HG02970 (cell line): ENCODE measurements around the gene NDUFAB1.
"Not testable (repeated sequence)": the region's sequence is repeated elsewhere in the genome, so short reads cannot be mapped to it uniquely, and the experiment has no call there.

Experiments used
- ATAC-seq: cut with Tn5 transposase; IDR thresholded peaks from one replicate; pipeline ENCODE4 v1.9.1; 2021; ENCODE audit warnings: mild to moderate bottlenecking, moderate library complexity, moderate number of reproducible peaks; ENCODE audit not compliant: unreplicated experiment, low FRiP score

The NDUFAB1 gene

DNA sequence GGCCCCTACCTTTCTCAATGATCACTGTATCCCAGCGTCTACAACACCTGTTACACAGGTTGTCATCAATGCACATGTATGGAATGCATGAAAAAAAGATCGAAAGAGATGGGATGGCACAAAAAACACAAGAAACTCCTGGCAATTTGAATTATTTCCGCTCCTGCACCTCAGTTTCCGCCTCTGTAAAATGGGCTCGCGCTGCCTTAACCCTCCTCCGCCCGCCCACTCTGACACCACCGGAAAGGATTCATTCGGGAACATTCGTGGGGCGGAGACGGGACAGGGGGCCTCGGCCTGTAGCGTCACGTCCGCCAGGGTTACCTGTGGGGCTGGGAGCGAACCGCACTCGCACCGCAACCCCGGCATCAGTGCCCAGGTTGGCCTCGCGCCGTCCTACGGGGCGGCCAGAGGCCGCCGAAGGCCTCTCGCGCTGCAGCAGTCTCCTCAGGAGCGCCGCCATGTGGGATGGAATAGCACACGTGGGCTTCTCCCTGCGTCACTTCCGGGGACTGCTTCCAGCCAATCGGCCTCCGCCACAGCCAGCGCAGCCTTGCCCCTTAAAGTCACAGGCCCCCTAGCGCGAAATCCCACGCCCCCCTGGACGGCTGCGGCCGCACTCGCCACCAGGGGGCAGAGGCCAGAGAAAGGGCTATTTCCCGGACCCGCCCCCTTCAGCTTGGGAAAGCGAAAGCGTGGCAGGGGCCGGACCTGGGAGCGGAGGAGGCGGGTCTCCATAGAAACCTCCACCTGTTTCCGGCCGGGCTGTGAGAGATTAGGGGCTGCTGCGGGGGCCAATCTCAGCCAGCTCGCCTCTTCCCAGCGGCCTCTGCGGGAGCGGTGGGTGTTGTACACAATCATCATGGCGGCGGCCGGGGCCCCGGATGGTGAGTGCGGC lies 39.0 kb downstream of the NDUFAB1 start, which contains the start of the genes EARS2 and UBFD1:
TSS of gene EARS2 (minus strand) at position 470 of the 898 bp plus-strand sequence. CDS start at position 463, 7 bp downstream.
TSS of gene UBFD1 (plus strand) at position 847 of the 898 bp plus-strand sequence. CDS start at position 863, 16 bp downstream.
- ATAC-seq, result peak; percentile 92

GRCh38 chr16:23554536-23554935 lies 41.6 kb downstream of the NDUFAB1 start:
- ATAC-seq, result no peak

- no peak for ATAC-seq
Measured at GRCh38 chr16:23552161-23552560, 44.0 kb downstream of the NDUFAB1 start.

GRCh38 chr16:23549938-23550337 lies 46.2 kb downstream of the NDUFAB1 start:
- no peak for ATAC-seq

- ATAC-seq, result no peak
Measured at GRCh38 chr16:23544436-23544835, 51.7 kb downstream of the NDUFAB1 start.

DNA sequence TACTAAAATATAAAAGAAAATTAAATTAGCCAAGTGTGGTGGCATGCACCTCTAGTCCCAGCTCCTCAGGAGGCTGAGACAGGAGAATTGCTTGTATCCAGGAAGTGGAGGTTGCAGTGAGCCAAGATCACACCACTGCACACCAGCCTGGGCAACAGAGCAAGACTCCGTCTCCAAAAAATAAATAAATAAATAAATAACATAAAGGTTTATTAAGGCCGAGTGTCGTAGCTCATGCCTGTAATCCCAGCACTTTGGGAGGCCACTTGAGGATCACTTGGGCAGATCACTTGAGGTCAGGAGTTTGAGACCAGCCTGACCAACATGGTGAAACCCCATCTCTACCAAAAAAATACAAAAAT lies 55.3 kb downstream of the NDUFAB1 start:
- ATAC-seq, result not testable (repeated sequence)

- ATAC-seq, result no peak
Measured at GRCh38 chr16:23539984-23540816, 55.9 kb downstream of the NDUFAB1 start.

DNA sequence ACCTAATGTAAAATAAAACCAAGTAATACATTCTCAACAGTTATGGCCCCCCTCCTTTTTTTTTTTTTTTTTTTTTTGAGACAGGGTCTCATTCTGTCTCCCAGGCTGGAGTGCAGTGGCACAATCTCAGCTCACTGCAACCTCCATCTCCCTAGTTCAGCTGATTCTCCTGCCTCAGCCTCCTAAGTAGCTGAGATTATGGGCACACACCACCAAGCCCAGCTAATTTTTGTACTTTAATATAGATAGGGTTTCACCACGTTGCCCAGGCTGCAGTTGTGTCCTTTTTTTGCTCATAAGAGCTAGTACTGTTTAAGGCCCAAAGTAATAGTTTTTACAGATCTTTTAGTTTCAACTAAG lies 57.2 kb downstream of the NDUFAB1 start:
- ATAC-seq, result no peak

GRCh38 chr16:23537390-23537789 lies 58.7 kb downstream of the NDUFAB1 start:
- ATAC-seq, result no peak

- no peak for ATAC-seq
Measured at GRCh38 chr16:23535901-23536300, 60.2 kb downstream of the NDUFAB1 start.

GRCh38 chr16:23534868-23535860 lies 61.0 kb downstream of the NDUFAB1 start:
- no peak for ATAC-seq

DNA sequence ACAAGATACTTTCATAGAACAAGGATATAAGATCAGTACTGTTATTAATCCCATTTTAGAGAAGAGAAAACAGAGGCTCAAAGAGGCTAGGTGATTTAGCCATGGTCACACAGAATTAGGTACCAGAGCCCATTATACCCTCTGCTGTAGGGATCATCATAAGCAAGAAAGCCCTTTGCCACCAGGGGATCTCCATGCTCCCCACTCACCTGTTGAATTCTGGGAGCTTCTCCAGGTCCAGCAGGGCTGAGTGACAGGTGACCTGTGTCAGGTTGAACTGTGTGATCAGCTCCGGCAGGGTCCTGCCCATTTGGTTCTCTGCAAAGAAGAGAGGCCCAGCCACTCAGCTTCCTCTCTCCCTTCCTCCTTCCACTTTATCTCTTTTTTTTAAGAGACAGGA lies 63.7 kb downstream of the NDUFAB1 start:
- no peak for ATAC-seq
